Measurements from ENCODE around the gene ARID1B. TPM values are rescaled to one million over a fixed set of nuclear protein-coding genes. Genes with fewer than 3 reads are reported as not detected.

The ARID1B gene
- total RNA-seq, 1 experiment from 2014 or later, result 42.8 TPM

DNA sequence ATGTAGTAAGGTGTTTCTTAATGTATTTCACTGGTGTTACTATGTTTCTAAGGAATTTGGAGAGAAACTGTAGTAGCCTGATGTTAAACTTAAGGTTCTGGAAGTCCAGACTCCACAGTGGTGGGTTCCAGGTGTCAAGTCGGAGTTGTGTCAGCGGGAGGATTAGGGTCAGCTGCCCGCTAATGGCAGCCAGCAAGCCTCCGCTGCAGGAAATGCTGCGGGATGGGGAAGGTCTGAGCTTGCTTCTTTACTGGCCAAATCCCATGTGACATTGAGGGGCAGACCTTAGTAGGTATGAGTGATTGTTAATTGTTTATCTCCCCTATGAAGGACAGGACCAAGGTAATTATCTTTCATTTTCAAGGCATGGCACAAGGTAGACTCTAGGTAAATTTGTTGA lies 3.7 kb upstream of the ARID1B start:
- no peak overlapping the region for H3K27ac ChIP-seq
- H3K36me3 ChIP-seq (ENCODE audit: low read depth), result no peaks in the 10 kb centered on the region
- intact Hi-C loops (cut with micrococcal nuclease; ENCODE audit: unreplicated experiment), result no loop called here
- BruUV-seq (replicated peaks), result no TSS peak
- no peak overlapping the region for H3K4me3 ChIP-seq
- no peak overlapping the region for H3K4me2 ChIP-seq
- no peaks in the 10 kb centered on the region for H3K79me2 ChIP-seq (ENCODE audit: low read depth)
- peaks cover 7% of the 10 kb centered on the region for H3F3A ChIP-seq (ENCODE audit: insufficient read depth, low read depth)
- CTCF ChIA-PET, result no interaction called here
- peaks cover 24% of the 10 kb centered on the region for H3K4me1 ChIP-seq (replicated peaks; ENCODE audit: insufficient read depth)
- TF ChIP-seq, protein P1, sequence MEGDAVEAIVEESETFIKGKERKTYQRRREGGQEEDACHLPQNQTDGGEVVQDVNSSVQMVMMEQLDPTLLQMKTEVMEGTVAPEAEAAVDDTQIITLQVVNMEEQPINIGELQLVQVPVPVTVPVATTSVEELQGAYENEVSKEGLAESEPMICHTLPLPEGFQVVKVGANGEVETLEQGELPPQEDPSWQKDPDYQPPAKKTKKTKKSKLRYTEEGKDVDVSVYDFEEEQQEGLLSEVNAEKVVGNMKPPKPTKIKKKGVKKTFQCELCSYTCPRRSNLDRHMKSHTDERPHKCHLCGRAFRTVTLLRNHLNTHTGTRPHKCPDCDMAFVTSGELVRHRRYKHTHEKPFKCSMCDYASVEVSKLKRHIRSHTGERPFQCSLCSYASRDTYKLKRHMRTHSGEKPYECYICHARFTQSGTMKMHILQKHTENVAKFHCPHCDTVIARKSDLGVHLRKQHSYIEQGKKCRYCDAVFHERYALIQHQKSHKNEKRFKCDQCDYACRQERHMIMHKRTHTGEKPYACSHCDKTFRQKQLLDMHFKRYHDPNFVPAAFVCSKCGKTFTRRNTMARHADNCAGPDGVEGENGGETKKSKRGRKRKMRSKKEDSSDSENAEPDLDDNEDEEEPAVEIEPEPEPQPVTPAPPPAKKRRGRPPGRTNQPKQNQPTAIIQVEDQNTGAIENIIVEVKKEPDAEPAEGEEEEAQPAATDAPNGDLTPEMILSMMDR (conservative IDR thresholded peaks at IDR 0.05), result no peak
- no peak for TF ChIP-seq EZH2 (IDR thresholded peaks at IDR 0.05; ENCODE audit: low read depth)
- no peaks in the 10 kb centered on the region for H3K27me3 ChIP-seq (ENCODE audit: insufficient read depth, low read depth)
- no peaks in the 10 kb centered on the region for H4K20me1 ChIP-seq (ENCODE audit: insufficient read depth)
- no peaks in the 10 kb centered on the region for H3K9me2 ChIP-seq (ENCODE audit: insufficient read depth)
- DNase-seq, result no peak
- H3K9me3 ChIP-seq (ENCODE audit: insufficient read depth, low read depth), result no peaks in the 10 kb centered on the region
- no peak overlapping the region for H2AFZ ChIP-seq
- POLR2A ChIA-PET (ENCODE audit: unreplicated experiment), result no interaction called here

DNA sequence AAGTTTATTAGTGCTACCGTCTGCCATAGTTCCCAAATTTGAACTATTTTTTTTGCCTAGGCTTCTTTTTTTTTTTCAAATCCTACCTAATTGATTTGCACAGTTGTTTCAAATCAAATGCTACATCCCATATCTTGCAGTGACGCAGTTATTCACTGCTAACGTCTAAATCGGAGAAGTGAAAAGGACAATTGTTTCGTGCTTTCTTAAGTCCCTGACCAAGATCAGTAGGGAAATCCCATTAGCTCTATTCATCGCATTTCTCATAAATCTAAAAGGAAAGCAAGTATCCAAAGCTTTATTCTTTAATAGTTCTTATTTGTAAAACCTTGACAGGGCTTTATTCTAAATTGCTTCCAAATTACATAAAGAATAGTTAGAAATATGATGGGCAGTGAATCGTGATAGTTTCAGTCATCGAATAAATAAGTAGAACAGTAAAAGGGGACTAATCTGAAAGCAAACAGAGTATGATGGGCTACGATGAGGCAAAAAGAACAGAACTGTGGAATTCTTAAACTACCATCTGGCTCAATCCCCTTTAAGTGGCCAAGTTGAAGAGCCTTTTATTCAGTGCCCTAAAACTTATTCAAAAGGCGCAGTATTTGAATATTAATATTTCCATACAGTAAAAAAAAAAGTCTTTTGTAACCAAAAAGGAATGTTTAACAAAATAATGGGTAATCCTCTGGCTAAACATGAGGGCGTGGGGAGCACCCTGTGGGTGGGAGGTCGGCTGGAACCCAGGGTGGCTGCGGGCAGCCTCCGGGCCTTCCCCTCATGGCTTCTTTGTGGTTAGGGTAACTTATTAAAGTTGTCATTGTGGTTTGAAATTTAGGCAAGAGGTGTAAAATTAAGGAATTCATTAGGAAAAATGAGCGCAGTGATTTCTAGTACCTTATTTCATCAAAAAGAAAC lies 3.0 kb upstream of the ARID1B start:
- intact Hi-C loops (cut with micrococcal nuclease; ENCODE audit: unreplicated experiment), result no loop called here
- Histone ChIP-seq H3K79me2 (ENCODE audit: low read depth) (no peaks in the 10 kb centered on the region), H3K9me2 (ENCODE audit: insufficient read depth) (no peaks in the 10 kb centered on the region), H3K36me3 (ENCODE audit: low read depth) (no peaks in the 10 kb centered on the region), H4K20me1 (ENCODE audit: insufficient read depth) (no peaks in the 10 kb centered on the region), H3K27me3 (ENCODE audit: insufficient read depth, low read depth) (no peaks in the 10 kb centered on the region), H3K4me2 (no peak overlapping the region), H3K27ac (no peak overlapping the region), H3F3A (ENCODE audit: insufficient read depth, low read depth) (peaks cover 7% of the 10 kb centered on the region), H3K9me3 (ENCODE audit: insufficient read depth, low read depth) (no peaks in the 10 kb centered on the region), H3K4me1 (replicated peaks; ENCODE audit: insufficient read depth) (peaks cover 24% of the 10 kb centered on the region), H2AFZ (no peak overlapping the region), H3K4me3 (no peak overlapping the region)
- BruUV-seq (replicated peaks), result no TSS peak
- ChIA-PET CTCF (no interaction called here), POLR2A (ENCODE audit: unreplicated experiment) (no interaction called here)
- DNase-seq, result no peak
- TF ChIP-seq, protein P1 (conservative IDR thresholded peaks at IDR 0.05), result no peak
- no peak for TF ChIP-seq EZH2 (IDR thresholded peaks at IDR 0.05; ENCODE audit: low read depth)

DNA sequence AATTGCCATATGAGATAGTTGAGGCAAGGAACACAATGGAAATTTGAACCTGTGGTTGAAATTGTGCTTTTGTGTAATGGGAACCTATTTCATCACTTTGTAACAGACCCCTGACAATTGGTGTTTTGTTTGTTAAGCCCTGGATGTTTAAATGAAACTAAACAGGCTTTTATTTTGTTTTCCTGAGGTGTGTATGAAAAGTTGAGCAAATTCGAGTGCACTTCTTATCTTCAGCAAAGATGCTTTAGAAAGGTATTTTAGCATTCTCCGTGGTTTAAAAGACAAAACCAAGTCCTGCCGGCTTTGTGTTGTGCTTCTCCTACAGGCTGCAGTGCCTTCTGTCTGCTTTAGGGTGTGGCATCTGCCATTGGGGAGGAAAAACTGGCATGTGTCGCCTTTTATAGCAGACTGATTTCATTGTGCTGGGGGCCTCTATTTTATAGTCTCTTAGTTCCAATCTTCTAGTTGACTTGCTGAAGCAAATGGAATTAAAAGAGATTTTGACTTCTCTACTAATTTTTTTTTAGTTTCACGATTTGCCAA lies 2.2 kb upstream of the ARID1B start:
- CTCF ChIA-PET, result no interaction called here
- H3K4me2 ChIP-seq, result no peak overlapping the region; the same call in 1 of the 2 replicates
- intact Hi-C loops (cut with micrococcal nuclease; ENCODE audit: unreplicated experiment), result loop anchor here (5.0 kb wide), 1 partner anchor 213 kb away; no protein-coding TSS in a partner anchor

More for the DNA sequence above, 2.2 kb upstream of the ARID1B start:
- no peaks in the 10 kb centered on the region for H3K9me3 ChIP-seq (ENCODE audit: insufficient read depth, low read depth)
- H3K79me2 ChIP-seq (ENCODE audit: low read depth), result peaks cover 3% of the 10 kb centered on the region
- H4K20me1 ChIP-seq (ENCODE audit: insufficient read depth), result no peaks in the 10 kb centered on the region
- DNase-seq, result no peak
- peaks cover 7% of the 10 kb centered on the region for H3F3A ChIP-seq (ENCODE audit: insufficient read depth, low read depth)
- no peak overlapping the region for H2AFZ ChIP-seq
- peaks cover 24% of the 10 kb centered on the region for H3K4me1 ChIP-seq (replicated peaks; ENCODE audit: insufficient read depth)
- H3K9me2 ChIP-seq (ENCODE audit: insufficient read depth), result no peaks in the 10 kb centered on the region
- BruUV-seq (replicated peaks), result no TSS peak
- H3K4me3 ChIP-seq, result no peak overlapping the region
- H3K27me3 ChIP-seq (ENCODE audit: insufficient read depth, low read depth), result no peaks in the 10 kb centered on the region
- H3K36me3 ChIP-seq (ENCODE audit: low read depth), result no peaks in the 10 kb centered on the region
- POLR2A ChIA-PET (ENCODE audit: unreplicated experiment), result interaction anchor here (0.6 kb wide), 1 partner anchor 33 kb away, joined by 3 read pairs; no protein-coding TSS in a partner anchor
- no peak for TF ChIP-seq EZH2 (IDR thresholded peaks at IDR 0.05; ENCODE audit: low read depth)
- TF ChIP-seq, protein P1 (conservative IDR thresholded peaks at IDR 0.05), result no peak
- no peak overlapping the region for H3K27ac ChIP-seq

All from PC-9 (cell line).